HCT116 (cell line): ENCODE results near the gene TIAM1.

Experiments
- POLR2A ChIP-seq: IDR thresholded peaks from 2 replicates; pipeline ENCODE4 v1.7.0; 2011; ENCODE audit warnings: borderline replicate concordance; ENCODE audit not compliant: insufficient read depth, insufficient read length; ENCODE audit errors: extremely low read depth
- TF ChIP-seq, protein P1 (sequence below), 3 experiments: fragments of 200-600 bp in 1 of 3; sonication (generic) in 1 of 3; IDR thresholded peaks in 2 of 3; conservative IDR thresholded peaks in 1 of 3; 2 replicates each; pipeline ENCODE4 v1.5.1; 2012 to 2017; ENCODE audit warnings: low read depth in 2 of 3, low read length in 2 of 3, antibody characterized with exemption in 1 of 3, borderline replicate concordance in 1 of 3, control low read depth in 1 of 3, mild to moderate bottlenecking in 1 of 3, mixed read lengths in 1 of 3, mixed run types in 1 of 3, moderate library complexity in 1 of 3; ENCODE audit not compliant: insufficient read depth in 1 of 3

DNA sequence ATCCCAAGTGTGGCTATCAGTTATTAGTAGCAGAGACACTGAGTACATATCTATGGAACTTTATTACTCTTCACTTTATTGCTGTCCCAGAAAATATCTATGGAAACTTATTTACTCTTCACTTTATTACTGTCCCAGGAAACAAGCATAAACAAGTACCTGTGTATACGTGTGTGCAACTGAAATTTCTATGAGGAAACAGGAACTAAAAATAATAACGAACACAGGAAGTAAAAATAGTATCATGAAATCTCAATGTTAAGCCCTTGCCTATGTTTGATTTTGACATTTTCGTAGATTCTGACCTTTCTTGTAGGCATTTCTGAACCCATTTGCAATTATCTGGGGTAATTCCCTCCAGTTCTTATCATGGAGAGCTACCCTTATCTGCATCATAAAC, 240.9 kb downstream of the TIAM1 start:
- TF ChIP-seq, protein P1, sequence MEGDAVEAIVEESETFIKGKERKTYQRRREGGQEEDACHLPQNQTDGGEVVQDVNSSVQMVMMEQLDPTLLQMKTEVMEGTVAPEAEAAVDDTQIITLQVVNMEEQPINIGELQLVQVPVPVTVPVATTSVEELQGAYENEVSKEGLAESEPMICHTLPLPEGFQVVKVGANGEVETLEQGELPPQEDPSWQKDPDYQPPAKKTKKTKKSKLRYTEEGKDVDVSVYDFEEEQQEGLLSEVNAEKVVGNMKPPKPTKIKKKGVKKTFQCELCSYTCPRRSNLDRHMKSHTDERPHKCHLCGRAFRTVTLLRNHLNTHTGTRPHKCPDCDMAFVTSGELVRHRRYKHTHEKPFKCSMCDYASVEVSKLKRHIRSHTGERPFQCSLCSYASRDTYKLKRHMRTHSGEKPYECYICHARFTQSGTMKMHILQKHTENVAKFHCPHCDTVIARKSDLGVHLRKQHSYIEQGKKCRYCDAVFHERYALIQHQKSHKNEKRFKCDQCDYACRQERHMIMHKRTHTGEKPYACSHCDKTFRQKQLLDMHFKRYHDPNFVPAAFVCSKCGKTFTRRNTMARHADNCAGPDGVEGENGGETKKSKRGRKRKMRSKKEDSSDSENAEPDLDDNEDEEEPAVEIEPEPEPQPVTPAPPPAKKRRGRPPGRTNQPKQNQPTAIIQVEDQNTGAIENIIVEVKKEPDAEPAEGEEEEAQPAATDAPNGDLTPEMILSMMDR (IDR thresholded peaks at IDR 0.05 in 2 of 3, conservative IDR thresholded peaks at IDR 0.05 in 1 of 3; ENCODE audit: borderline replicate concordance in 1 of 3, insufficient read depth in 1 of 3, low read depth in 2 of 3, low read length in 2 of 3), result no peak
- TF ChIP-seq POLR2A, result no peak
